22Rv1 (cell line): ENCODE results near the gene SARDH.

Experiments
- H3K27ac ChIP-seq: fragments of 450-650 bp; 2 replicates; pipeline ENCODE4 v1.5.1; 2017
- CTCF ChIP-seq: fragments of 450-650 bp; IDR thresholded peaks from 2 replicates; pipeline ENCODE4 v1.5.1; 2017; ENCODE audit warnings: mild to moderate bottlenecking
- ZFX ChIP-seq: fragments of 450-650 bp; IDR thresholded peaks from 2 replicates; pipeline ENCODE4 v1.6.1; 2017; ENCODE audit warnings: antibody characterized with exemption, borderline replicate concordance

SARDH gene

GRCh38 chr9:133691191-133691590 is 47.0 kb downstream of the SARDH start:
- no peak overlapping the region for H3K27ac ChIP-seq
- TF ChIP-seq ZFX: no peak
- no peak for TF ChIP-seq CTCF

- H3K27ac ChIP-seq: no peak overlapping the region
- TF ChIP-seq ZFX (no peak), CTCF (no peak)
Observed at GRCh38 chr9:133690081-133690561, 48.0 kb downstream of the SARDH start.

GRCh38 chr9:133689151-133689763 is 48.9 kb downstream of the SARDH start:
- no peak for TF ChIP-seq CTCF
- TF ChIP-seq ZFX: no peak
- H3K27ac ChIP-seq: no peak overlapping the region

- H3K27ac ChIP-seq: no peak overlapping the region
- TF ChIP-seq ZFX: no peak
- no peak for TF ChIP-seq CTCF
Observed at GRCh38 chr9:133687856-133688761, 50.0 kb downstream of the SARDH start.

GRCh38 chr9:133686642-133687575 is 51.2 kb downstream of the SARDH start:
- TF ChIP-seq ZFX: no peak
- no peak for TF ChIP-seq CTCF
- no peak overlapping the region for H3K27ac ChIP-seq

- no peak overlapping the region for H3K27ac ChIP-seq
- TF ChIP-seq CTCF: no peak
- TF ChIP-seq ZFX: no peak
Observed at GRCh38 chr9:133685653-133686609, 52.2 kb downstream of the SARDH start.
